Muscle layer of duodenum (tissue), 2 donors: ENCODE data around the gene SPOCD1.
A peak's percentile ranks its signal among the peaks of the same experiment; 100 is the strongest.

ENCODE experiments used
- H3K27ac ChIP-seq: one replicate; pipeline ENCODE4 v1.7.0; 2013; ENCODE audit warnings: mild to moderate bottlenecking, low read length
- H3K27me3 ChIP-seq: one replicate; pipeline ENCODE4 v1.7.0; 2013; ENCODE audit warnings: low read depth, mild to moderate bottlenecking, control low read depth, low read length
- H3K36me3 ChIP-seq, 2 donors: one replicate each; pipeline ENCODE4 v1.7.0; 2013; ENCODE audit warnings: low read length in 2 of 2, control low read depth in 1 of 2, mild to moderate bottlenecking in 1 of 2; ENCODE audit not compliant: insufficient read depth in 2 of 2, control insufficient read depth in 1 of 2
- H3K4me1 ChIP-seq, 2 donors: one replicate each; pipeline ENCODE4 v1.7.0; 2013; ENCODE audit warnings: low read length in 2 of 2, mild to moderate bottlenecking in 2 of 2, control low read depth in 1 of 2, moderate library complexity in 1 of 2; ENCODE audit not compliant: insufficient read depth in 2 of 2, control insufficient read depth in 1 of 2
- H3K4me3 ChIP-seq, 2 donors: one replicate each; pipeline ENCODE4 v1.7.0; 2013; ENCODE audit warnings: low read length in 2 of 2, low read depth in 1 of 2, mild to moderate bottlenecking in 1 of 2
- H3K9me3 ChIP-seq, 2 donors: one replicate each; pipeline ENCODE4 v1.7.0; 2013; ENCODE audit warnings: low read length in 2 of 2, control low read depth in 1 of 2, mild to moderate bottlenecking in 1 of 2; ENCODE audit not compliant: control insufficient read depth in 1 of 2
- donor health status: healthy.

The SPOCD1 gene

GRCh38 chr1:31791131-31791858 lies 24.5 kb downstream of the SPOCD1 start:
- H3K27me3 ChIP-seq, result no peaks in the 10 kb centered on the region
- no peak overlapping the region for H3K4me3 ChIP-seq
- H3K9me3 ChIP-seq, result no peaks in the 10 kb centered on the region
- no peak overlapping the region for H3K27ac ChIP-seq
- no peaks in the 10 kb centered on the region for H3K36me3 ChIP-seq
- no peaks in the 10 kb centered on the region for H3K4me1 ChIP-seq

- no peaks in the 10 kb centered on the region for H3K9me3 ChIP-seq
- no peaks in the 10 kb centered on the region for H3K36me3 ChIP-seq
- no peak overlapping the region for H3K27ac ChIP-seq
- no peaks in the 10 kb centered on the region for H3K4me1 ChIP-seq
- no peaks in the 10 kb centered on the region for H3K27me3 ChIP-seq
- H3K4me3 ChIP-seq, result no peak overlapping the region
These were observed 25.2 kb downstream of the SPOCD1 start for GRCh38 chr1:31790641-31791091.

DNA sequence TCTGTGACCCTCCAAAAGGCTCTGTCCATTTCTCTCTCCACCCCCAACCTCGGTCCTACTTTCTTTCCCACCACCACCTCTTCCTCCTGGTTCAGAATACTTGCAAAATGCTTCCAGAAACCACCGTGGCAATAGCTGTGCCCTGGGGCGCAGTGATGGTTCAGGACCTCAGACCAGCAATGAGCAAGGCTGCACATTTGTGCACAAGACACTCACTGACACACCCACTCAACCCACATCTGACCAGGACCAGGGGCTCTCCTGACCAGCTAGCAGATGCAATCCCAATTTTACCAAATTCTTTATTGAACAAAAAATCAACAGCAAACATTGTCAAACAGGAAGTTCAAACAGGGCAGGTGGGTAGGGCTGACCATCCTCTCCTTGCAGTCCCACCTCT lies 25.7 kb downstream of the SPOCD1 start:
- Histone ChIP-seq H3K27ac (no peak overlapping the region), H3K9me3 (no peaks in the 10 kb centered on the region), H3K36me3 (no peaks in the 10 kb centered on the region), H3K27me3 (no peaks in the 10 kb centered on the region), H3K4me1 (no peaks in the 10 kb centered on the region), H3K4me3 (no peak overlapping the region)

DNA sequence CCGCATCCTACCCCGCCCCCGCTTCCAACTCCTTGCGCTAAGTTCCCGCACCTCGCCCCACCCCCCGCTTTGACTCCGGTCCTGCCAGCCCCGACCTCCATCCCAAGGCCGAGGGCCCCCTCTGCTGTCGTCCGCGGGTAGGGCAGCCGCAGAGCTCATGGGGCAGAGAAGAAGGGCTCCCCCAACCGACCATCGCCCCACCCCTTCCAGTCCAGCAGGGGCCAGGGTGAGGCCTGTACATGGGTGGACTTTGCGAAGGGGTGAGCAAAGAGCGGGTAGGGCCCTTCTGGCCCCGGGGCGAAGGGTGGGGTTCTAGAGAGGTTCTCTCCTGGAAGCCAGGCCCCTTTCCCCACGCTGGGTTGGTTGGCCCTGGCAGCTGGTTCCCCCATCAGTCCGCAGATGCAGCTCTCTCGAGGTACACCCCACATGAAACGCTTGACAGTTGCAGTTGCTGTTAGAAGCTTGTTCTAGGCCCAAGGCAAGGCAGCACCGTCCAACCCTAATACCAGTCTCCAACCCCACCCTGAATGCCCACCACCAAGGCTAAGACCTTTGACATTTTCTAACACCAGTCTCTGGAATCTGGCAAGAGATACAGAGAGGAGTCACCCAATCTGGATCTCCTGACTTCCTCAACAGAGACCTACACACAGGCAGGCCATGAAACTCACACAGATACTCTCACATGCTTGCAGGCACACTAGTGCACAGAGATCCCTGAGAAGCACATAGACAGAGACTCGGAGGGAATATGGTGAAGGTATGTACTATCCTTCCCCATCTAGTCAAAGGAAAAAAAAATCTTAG lies 26.4 kb downstream of the SPOCD1 start:
- peak overlapping the region; percentile 71 to 72 for H3K4me3 ChIP-seq
- H3K27me3 ChIP-seq, result no peaks in the 10 kb centered on the region
- H3K36me3 ChIP-seq, result no peaks in the 10 kb centered on the region
- no peaks in the 10 kb centered on the region for H3K9me3 ChIP-seq
- no peaks in the 10 kb centered on the region for H3K4me1 ChIP-seq
- H3K27ac ChIP-seq, result no peak overlapping the region

DNA sequence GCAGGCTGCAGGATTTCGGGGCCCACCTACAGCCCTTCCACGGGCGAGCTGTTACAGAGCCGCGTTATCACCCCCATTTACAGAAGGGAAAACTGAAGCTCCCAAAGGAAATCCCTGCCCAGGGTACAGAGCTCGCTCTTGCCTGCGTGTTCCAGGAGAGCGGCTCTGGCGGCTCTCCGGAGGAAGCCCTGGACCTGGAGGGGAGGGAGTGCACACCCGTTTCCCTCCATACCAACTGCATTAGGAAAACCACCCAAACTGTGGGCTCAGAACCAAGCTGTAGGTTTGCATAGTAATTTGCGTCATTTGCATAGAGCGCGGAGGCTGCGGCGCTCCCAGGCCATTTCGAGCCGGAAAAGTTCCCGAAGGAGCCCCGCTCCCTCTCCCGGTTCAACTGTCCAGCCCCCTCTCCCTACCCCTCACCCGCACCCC lies 27.0 kb downstream of the SPOCD1 start:
- Histone ChIP-seq H3K4me3 (peak overlapping the region; percentile 71 to 72), H3K9me3 (no peaks in the 10 kb centered on the region), H3K27ac (peak overlapping the region; percentile 68), H3K27me3 (no peaks in the 10 kb centered on the region), H3K36me3 (no peaks in the 10 kb centered on the region), H3K4me1 (no peaks in the 10 kb centered on the region)

GRCh38 chr1:31788138-31788824 lies 27.5 kb downstream of the SPOCD1 start:
- peak overlapping the region; percentile 68 for H3K27ac ChIP-seq
- peak overlapping the region; percentile 71 to 72 for H3K4me3 ChIP-seq
- no peaks in the 10 kb centered on the region for H3K36me3 ChIP-seq
- no peaks in the 10 kb centered on the region for H3K27me3 ChIP-seq
- no peaks in the 10 kb centered on the region for H3K4me1 ChIP-seq
- no peaks in the 10 kb centered on the region for H3K9me3 ChIP-seq

GRCh38 chr1:31787786-31788137 lies 28.1 kb downstream of the SPOCD1 start:
- Histone ChIP-seq H3K4me3 (peak overlapping the region; percentile 71 to 72), H3K36me3 (no peaks in the 10 kb centered on the region), H3K4me1 (no peaks in the 10 kb centered on the region), H3K9me3 (no peaks in the 10 kb centered on the region), H3K27ac (no peak overlapping the region), H3K27me3 (no peaks in the 10 kb centered on the region)

GRCh38 chr1:31787261-31787660 lies 28.6 kb downstream of the SPOCD1 start:
- no peak overlapping the region for H3K4me3 ChIP-seq
- no peak overlapping the region for H3K27ac ChIP-seq
- H3K27me3 ChIP-seq, result no peaks in the 10 kb centered on the region
- no peaks in the 10 kb centered on the region for H3K9me3 ChIP-seq
- H3K36me3 ChIP-seq, result no peaks in the 10 kb centered on the region
- peaks cover 0 to 3% of the 10 kb centered on the region in 2 donors for H3K4me1 ChIP-seq

DNA sequence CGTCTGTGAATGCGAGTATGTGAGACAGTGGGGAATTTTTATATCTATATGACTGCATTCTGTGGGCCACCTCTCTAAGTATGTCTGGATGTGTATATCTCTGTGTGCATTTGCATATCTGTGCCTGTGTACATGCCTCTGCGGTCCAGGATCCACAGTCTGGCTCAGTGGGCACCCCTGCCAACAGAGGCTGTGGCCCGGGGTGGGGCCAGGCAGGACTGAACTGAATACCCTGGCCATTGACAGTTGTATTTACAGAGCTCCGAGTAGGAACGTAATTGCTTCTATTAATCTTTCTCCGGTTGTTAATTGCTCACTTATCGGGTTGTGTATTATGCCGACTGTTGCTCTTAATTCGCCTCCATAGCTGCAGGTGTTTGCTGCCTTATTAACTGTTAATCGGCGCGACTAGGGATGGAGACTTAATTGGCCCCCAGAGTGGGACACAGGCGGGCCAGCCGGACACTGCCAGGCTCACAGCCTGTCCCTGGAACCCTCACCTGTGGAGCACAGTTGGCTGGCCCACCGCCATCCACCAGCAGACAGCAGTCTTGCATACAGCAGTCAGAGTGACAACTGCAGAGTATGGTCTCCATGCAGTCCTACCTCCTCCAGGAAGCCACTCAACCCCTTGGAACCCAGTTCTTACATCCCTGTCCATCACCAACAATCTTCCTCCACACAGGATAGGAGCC lies 29.3 kb downstream of the SPOCD1 start:
- Histone ChIP-seq H3K9me3 (no peaks in the 10 kb centered on the region), H3K27ac (no peak overlapping the region), H3K27me3 (no peaks in the 10 kb centered on the region), H3K4me3 (no peak overlapping the region), H3K4me1 (peaks cover 0 to 6% of the 10 kb centered on the region in 2 donors), H3K36me3 (no peaks in the 10 kb centered on the region)

DNA sequence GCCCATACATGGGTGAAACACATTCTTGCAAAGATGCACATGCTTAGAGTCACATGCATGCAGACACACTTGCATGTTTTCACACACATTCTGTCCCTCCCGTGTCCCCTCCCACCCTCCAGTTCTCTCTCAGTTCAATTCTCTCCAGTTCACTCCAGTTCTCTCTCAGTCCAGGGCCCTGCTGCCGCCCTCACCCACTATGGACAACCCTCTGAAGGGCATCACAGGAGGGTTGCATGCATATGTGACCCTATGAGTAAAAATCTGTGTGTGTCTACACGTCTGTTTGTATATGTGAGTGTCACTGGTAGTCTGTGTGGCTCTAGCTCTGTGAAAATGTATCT lies 29.9 kb downstream of the SPOCD1 start:
- Histone ChIP-seq H3K4me1 (peaks cover 0 to 12% of the 10 kb centered on the region in 2 donors), H3K4me3 (no peak overlapping the region), H3K27me3 (no peaks in the 10 kb centered on the region), H3K36me3 (no peaks in the 10 kb centered on the region), H3K27ac (no peak overlapping the region), H3K9me3 (no peaks in the 10 kb centered on the region)
